Measurements from ENCODE around the gene SLC35G6. TPM values are rescaled to one million over a fixed set of nuclear protein-coding genes. Genes with fewer than 3 reads are reported as not detected.

Gene SLC35G6
- total RNA-seq, 1 experiment from 2014 or later: not detected

DNA sequence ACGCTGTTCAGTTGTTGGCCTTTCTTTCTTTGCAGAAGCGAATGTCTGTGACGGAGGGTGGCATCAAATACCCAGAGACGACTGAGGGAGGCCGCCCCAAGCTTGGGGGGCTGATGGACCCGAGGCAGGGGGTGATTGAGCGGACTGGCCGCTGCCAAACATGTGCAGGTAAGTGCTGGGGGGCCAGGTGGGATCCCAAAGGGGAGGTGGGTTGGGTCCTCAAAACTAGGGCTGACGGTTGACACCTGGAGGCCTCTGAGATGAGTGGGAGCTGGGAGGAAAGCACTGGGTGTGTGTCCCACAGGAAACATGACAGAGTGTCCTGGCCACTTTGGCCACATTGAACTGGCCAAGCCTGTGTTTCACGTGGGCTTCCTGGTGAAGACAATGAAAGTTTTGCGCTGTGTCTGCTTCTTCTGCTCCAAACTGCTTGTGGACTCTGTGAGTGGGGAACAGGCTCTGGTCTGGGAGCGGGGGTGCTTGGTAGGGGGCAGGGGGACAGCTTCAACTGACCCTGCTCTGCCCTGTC, 14.7 kb downstream of the SLC35G6 start:
- Histone ChIP-seq H3K4me1 (ENCODE audit: control insufficient read depth, insufficient read depth, low read length) (peaks cover 6% of the 10 kb centered on the region; the same call in 1 of the 2 replicates), H3K4me3 (ENCODE audit: low read depth in 2 of 2, low read length in 2 of 2) (no peak overlapping the region), H3K9me3 (ENCODE audit: control insufficient read depth, insufficient read depth, low read depth, low read length) (no peaks in the 10 kb centered on the region), H3K36me3 (ENCODE audit: control insufficient read depth, insufficient read depth, low read length) (peaks cover 22% of the 10 kb centered on the region), H3K27me3 (ENCODE audit: control insufficient read depth, insufficient read depth, low read length) (no peaks in the 10 kb centered on the region), H3K27ac (ENCODE audit: low read length) (no peak overlapping the region)
- ChIA-PET CTCF (no interaction called here), POLR2A (no interaction called here)
- BruUV-seq (replicated peaks): no TSS peak
- in situ Hi-C loops (cut with HindIII; ENCODE audit: low pct_unique_long_range_greater_than_20kb, low sequenced_read_pairs): no loop called here
- TF ChIP-seq TCF7L2 (IDR thresholded peaks at IDR 0.05; ENCODE audit: low read depth, low read length) (no peak), POLR2AphosphoS5 (IDR thresholded peaks at IDR 0.05; ENCODE audit: low read depth, low read length) (no peak), SIN3A (IDR thresholded peaks at IDR 0.05; ENCODE audit: borderline replicate concordance, insufficient read depth, low read depth, low read length) (no peak)
- TF ChIP-seq, protein P1, sequence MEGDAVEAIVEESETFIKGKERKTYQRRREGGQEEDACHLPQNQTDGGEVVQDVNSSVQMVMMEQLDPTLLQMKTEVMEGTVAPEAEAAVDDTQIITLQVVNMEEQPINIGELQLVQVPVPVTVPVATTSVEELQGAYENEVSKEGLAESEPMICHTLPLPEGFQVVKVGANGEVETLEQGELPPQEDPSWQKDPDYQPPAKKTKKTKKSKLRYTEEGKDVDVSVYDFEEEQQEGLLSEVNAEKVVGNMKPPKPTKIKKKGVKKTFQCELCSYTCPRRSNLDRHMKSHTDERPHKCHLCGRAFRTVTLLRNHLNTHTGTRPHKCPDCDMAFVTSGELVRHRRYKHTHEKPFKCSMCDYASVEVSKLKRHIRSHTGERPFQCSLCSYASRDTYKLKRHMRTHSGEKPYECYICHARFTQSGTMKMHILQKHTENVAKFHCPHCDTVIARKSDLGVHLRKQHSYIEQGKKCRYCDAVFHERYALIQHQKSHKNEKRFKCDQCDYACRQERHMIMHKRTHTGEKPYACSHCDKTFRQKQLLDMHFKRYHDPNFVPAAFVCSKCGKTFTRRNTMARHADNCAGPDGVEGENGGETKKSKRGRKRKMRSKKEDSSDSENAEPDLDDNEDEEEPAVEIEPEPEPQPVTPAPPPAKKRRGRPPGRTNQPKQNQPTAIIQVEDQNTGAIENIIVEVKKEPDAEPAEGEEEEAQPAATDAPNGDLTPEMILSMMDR (IDR thresholded peaks at IDR 0.05): no peak
- TF ChIP-seq, protein P2, sequence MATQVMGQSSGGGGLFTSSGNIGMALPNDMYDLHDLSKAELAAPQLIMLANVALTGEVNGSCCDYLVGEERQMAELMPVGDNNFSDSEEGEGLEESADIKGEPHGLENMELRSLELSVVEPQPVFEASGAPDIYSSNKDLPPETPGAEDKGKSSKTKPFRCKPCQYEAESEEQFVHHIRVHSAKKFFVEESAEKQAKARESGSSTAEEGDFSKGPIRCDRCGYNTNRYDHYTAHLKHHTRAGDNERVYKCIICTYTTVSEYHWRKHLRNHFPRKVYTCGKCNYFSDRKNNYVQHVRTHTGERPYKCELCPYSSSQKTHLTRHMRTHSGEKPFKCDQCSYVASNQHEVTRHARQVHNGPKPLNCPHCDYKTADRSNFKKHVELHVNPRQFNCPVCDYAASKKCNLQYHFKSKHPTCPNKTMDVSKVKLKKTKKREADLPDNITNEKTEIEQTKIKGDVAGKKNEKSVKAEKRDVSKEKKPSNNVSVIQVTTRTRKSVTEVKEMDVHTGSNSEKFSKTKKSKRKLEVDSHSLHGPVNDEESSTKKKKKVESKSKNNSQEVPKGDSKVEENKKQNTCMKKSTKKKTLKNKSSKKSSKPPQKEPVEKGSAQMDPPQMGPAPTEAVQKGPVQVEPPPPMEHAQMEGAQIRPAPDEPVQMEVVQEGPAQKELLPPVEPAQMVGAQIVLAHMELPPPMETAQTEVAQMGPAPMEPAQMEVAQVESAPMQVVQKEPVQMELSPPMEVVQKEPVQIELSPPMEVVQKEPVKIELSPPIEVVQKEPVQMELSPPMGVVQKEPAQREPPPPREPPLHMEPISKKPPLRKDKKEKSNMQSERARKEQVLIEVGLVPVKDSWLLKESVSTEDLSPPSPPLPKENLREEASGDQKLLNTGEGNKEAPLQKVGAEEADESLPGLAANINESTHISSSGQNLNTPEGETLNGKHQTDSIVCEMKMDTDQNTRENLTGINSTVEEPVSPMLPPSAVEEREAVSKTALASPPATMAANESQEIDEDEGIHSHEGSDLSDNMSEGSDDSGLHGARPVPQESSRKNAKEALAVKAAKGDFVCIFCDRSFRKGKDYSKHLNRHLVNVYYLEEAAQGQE (IDR thresholded peaks at IDR 0.05; ENCODE audit: insufficient read depth in 1 of 2, low read depth in 2 of 2, low read length in 1 of 2): no peak
- no peak for DNase-seq (ENCODE audit: low read depth, low spot score)
- no peak for ATAC-seq
- intact Hi-C loops (cut with micrococcal nuclease; ENCODE audit: unreplicated experiment): no loop called here

DNA sequence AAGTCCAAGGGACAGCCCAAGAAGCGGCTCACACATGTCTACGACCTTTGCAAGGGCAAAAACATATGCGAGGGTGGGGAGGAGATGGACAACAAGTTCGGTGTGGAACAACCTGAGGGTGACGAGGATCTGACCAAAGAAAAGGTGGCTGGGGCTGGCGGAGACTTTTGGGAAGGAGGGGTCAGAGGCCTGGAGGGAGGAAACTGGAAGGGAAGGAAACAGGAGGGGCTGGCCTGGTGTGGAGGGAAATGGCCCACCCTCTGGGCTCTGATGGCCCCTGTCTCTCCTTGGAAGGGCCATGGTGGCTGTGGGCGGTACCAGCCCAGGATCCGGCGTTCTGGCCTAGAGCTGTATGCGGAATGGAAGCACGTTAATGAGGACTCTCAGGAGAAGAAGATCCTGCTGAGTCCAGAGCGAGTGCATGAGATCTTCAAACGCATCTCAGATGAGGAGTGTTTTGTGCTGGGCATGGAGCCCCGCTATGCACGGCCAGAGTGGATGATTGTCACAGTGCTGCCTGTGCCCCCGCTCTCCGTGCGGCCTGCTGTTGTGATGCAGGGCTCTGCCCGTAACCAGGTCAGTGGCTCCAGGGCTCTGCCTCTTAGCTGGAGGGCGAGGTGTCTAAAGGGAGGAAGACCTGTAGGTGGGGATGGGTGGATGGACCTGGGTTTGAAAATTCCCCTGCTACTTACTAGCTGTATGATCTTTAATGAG, 15.4 kb downstream of the SLC35G6 start:
- POLR2A ChIA-PET: no interaction called here
- no peak for DNase-seq (ENCODE audit: low read depth, low spot score)
- no peak overlapping the region for H3K4me3 ChIP-seq (ENCODE audit: low read depth in 2 of 2, low read length in 2 of 2)
- in situ Hi-C loops (cut with HindIII; ENCODE audit: low pct_unique_long_range_greater_than_20kb, low sequenced_read_pairs) (no loop called here), intact Hi-C loops (cut with micrococcal nuclease; ENCODE audit: unreplicated experiment) (no loop called here)
- CTCF ChIA-PET: no interaction called here
- no peak for ATAC-seq
- peaks cover 29% of the 10 kb centered on the region for H3K36me3 ChIP-seq (ENCODE audit: control insufficient read depth, insufficient read depth, low read length)
- no peak for TF ChIP-seq SIN3A (IDR thresholded peaks at IDR 0.05; ENCODE audit: borderline replicate concordance, insufficient read depth, low read depth, low read length)
- TF ChIP-seq TCF7L2 (IDR thresholded peaks at IDR 0.05; ENCODE audit: low read depth, low read length): no peak
- TF ChIP-seq, protein P1 (IDR thresholded peaks at IDR 0.05): no peak
- no peak for TF ChIP-seq POLR2AphosphoS5 (IDR thresholded peaks at IDR 0.05; ENCODE audit: low read depth, low read length)
- TF ChIP-seq, protein P2 (IDR thresholded peaks at IDR 0.05; ENCODE audit: insufficient read depth in 1 of 2, low read depth in 2 of 2, low read length in 1 of 2): no peak
- no peaks in the 10 kb centered on the region for H3K27me3 ChIP-seq (ENCODE audit: control insufficient read depth, insufficient read depth, low read length)
- peaks cover 5% of the 10 kb centered on the region; the same call in 1 of the 2 replicates for H3K4me1 ChIP-seq (ENCODE audit: control insufficient read depth, insufficient read depth, low read length)
- TSS peak; percentile 57 for BruUV-seq (replicated peaks)
- H3K27ac ChIP-seq (ENCODE audit: low read length): no peak overlapping the region
- no peaks in the 10 kb centered on the region for H3K9me3 ChIP-seq (ENCODE audit: control insufficient read depth, insufficient read depth, low read depth, low read length)
